HCT116 (cell line): ENCODE data around the gene SORL1. TPM values are rescaled to one million over a fixed set of nuclear protein-coding genes. Genes with fewer than 3 reads are reported as not detected.

Source experiments
- ATAC-seq: fragments of 200-7000 bp; cut with Tn5 transposase; 2 replicates; pipeline ENCODE4 v1.9.1; 2020; ENCODE audit warnings: mild to moderate bottlenecking, moderate library complexity
- BruUV-seq: library from RNA; stranded (reverse); fragments of 400-500 nt; replicated peaks from 2 replicates; lab custom pipeline; 2021; lab: Mats Ljungman, UMichigan
- CTCF ChIA-PET: fragments of 300-600 bp; sonication (Branson Sonifier 250); formaldehyde crosslinking; loops from one replicate; lab custom pipeline; 2021; ENCODE audit warnings: antibody characterized with exemption; lab: Charles Lee
- POLR2A ChIA-PET: fragments of 300-600, 350-600 bp; sonication (Branson Sonifier 250); formaldehyde crosslinking; loops from one replicate; lab custom pipeline; 2021; ENCODE audit warnings: antibody characterized with exemption; lab: Charles Lee
- RAD21 ChIA-PET, 2 experiments: fragments of 300-600 bp; sonication (Branson Sonifier 250); formaldehyde crosslinking; loops; one replicate each; lab custom pipeline; 2023; ENCODE audit warnings: low total read pairs in 2 of 2; ENCODE audit not compliant: uncharacterized antibody in 2 of 2, unreplicated experiment in 2 of 2, low non-redundant PET in 1 of 2; lab: Charles Lee
- DNase-seq: peaks from one replicate; pipeline ENCODE4 v3.0.0-alpha.2; 2010; ENCODE audit warnings: low read depth, low spot score
- H2AFZ ChIP-seq: fragments of 200-600 bp; shearing (Covaris generic), sonication (generic); 2 replicates; pipeline ENCODE4 v1.6.1; 2017; ENCODE audit warnings: low read depth, mixed run types, mixed read lengths, antibody characterized with exemption, low read length; ENCODE audit not compliant: poor library complexity, severe bottlenecking
- H3K27ac ChIP-seq: 2 replicates; pipeline ENCODE4 v1.5.1; 2012; ENCODE audit warnings: low read depth, low read length
- H3K27me3 ChIP-seq: fragments of 200-600 bp; sonication (generic); 2 replicates; pipeline ENCODE4 v1.6.1; 2016; ENCODE audit warnings: mixed run types, low read length, mixed read lengths; ENCODE audit not compliant: insufficient read depth
- H3K36me3 ChIP-seq, 2 experiments: fragments of 200-500 bp in 1 of 2; fragments of 200-600 bp in 1 of 2; sonication (Bioruptor generic) in 1 of 2; sonication (generic) in 1 of 2; 2 replicates each; pipeline versions ENCODE4 v1.5.1 to v1.6.1; 2014 to 2016; ENCODE audit warnings: low read length in 2 of 2, inconsistent platforms in 1 of 2, mixed read lengths in 1 of 2, mixed run types in 1 of 2; ENCODE audit not compliant: insufficient read depth in 2 of 2, control insufficient read depth in 1 of 2
- H3K4me1 ChIP-seq, 2 experiments: fragments of 200-600 bp in 1 of 2; sonication (generic) in 1 of 2; 2 replicates each; pipeline versions ENCODE4 v1.5.1 to v1.6.1; 2012 to 2017; ENCODE audit warnings: low read length in 2 of 2, inconsistent platforms in 1 of 2, mild to moderate bottlenecking in 1 of 2, mixed read lengths in 1 of 2, mixed run types in 1 of 2, moderate library complexity in 1 of 2; ENCODE audit not compliant: insufficient read depth in 2 of 2, control insufficient read depth in 1 of 2
- H3K4me2 ChIP-seq: fragments of 200-600 bp; sonication (generic); 2 replicates; pipeline ENCODE4 v1.6.1; 2017; ENCODE audit warnings: mixed run types, low read length, mixed read lengths
- H3K4me3 ChIP-seq, 2 experiments: fragments of 200-600 bp in 1 of 2; sonication (generic) in 1 of 2; replicated peaks in 1 of 2; 2 replicates each; pipeline ENCODE4 v1.5.1; 2011 to 2016; ENCODE audit warnings: low read length in 2 of 2, control low read depth in 1 of 2, low read depth in 1 of 2, mild to moderate bottlenecking in 1 of 2, mixed read lengths in 1 of 2, mixed run types in 1 of 2
- H3K79me2 ChIP-seq: fragments of 200-600 bp; sonication (generic); 2 replicates; pipeline ENCODE4 v1.6.1; 2017; ENCODE audit warnings: mild to moderate bottlenecking, mixed run types, low read length, moderate library complexity, mixed read lengths; ENCODE audit not compliant: insufficient read depth
- H3K9ac ChIP-seq: fragments of 200-600 bp; sonication (generic); 2 replicates; pipeline ENCODE4 v1.6.1; 2016; ENCODE audit warnings: low read length, mixed read lengths
- H3K9me2 ChIP-seq: fragments of 200-600 bp; sonication (generic), shearing (Covaris generic); 2 replicates; pipeline ENCODE4 v1.6.1; 2017; ENCODE audit warnings: mixed run types, mild to moderate bottlenecking, moderate library complexity; ENCODE audit not compliant: insufficient read depth
- H3K9me3 ChIP-seq, 2 experiments: fragments of 200-500 bp in 1 of 2; fragments of 200-600 bp in 1 of 2; sonication (Bioruptor generic) in 1 of 2; sonication (generic) in 1 of 2; 2 replicates each; pipeline ENCODE4 v1.6.1; 2014 to 2017; ENCODE audit warnings: low read length in 2 of 2, mixed read lengths in 2 of 2, inconsistent platforms in 1 of 2, low read depth in 1 of 2, mild to moderate bottlenecking in 1 of 2, mixed run types in 1 of 2, moderate library complexity in 1 of 2; ENCODE audit not compliant: control insufficient read depth in 1 of 2, insufficient read depth in 1 of 2
- H4K20me1 ChIP-seq: fragments of 200-600 bp; sonication (generic), shearing (Covaris generic); 2 replicates; pipeline ENCODE4 v1.6.1; 2017; ENCODE audit warnings: mixed run types, mild to moderate bottlenecking, moderate library complexity; ENCODE audit not compliant: insufficient read depth
- ATF3 ChIP-seq: IDR thresholded peaks from 2 replicates; pipeline ENCODE4 v1.6.1; 2012
- CBX3 ChIP-seq: IDR thresholded peaks from 2 replicates; pipeline ENCODE4 v1.6.1; 2012; ENCODE audit warnings: low read depth
- ELF1 ChIP-seq: IDR thresholded peaks from 2 replicates; pipeline ENCODE4 v1.6.1; 2012; ENCODE audit warnings: low read depth, borderline replicate concordance
- EZH2 ChIP-seq: fragments of 200-600 bp; sonication (generic); IDR thresholded peaks from 2 replicates; pipeline ENCODE4 v1.6.1; 2017; ENCODE audit warnings: antibody characterized with exemption, mixed run types
- JUND ChIP-seq: IDR thresholded peaks from 2 replicates; pipeline ENCODE4 v1.6.1; 2012
- MAX ChIP-seq: IDR thresholded peaks from 2 replicates; pipeline ENCODE4 v1.6.1; 2012
- POLR2A ChIP-seq: IDR thresholded peaks from 2 replicates; pipeline ENCODE4 v1.7.0; 2011; ENCODE audit warnings: borderline replicate concordance; ENCODE audit not compliant: insufficient read depth, insufficient read length; ENCODE audit errors: extremely low read depth
- POLR2AphosphoS5 ChIP-seq: IDR thresholded peaks from 2 replicates; pipeline ENCODE4 v1.6.1; 2011; ENCODE audit warnings: mild to moderate bottlenecking, low read depth, low read length, moderate library complexity
- RAD21 ChIP-seq: IDR thresholded peaks from 2 replicates; pipeline ENCODE4 v1.6.1; 2012; ENCODE audit warnings: low read depth, mild to moderate bottlenecking
- SIN3A ChIP-seq: IDR thresholded peaks from 2 replicates; pipeline ENCODE4 v1.6.1; 2012; ENCODE audit warnings: low read depth
- SRF ChIP-seq: IDR thresholded peaks from 2 replicates; pipeline ENCODE4 v1.6.1; 2012; ENCODE audit warnings: low read depth
- YY1 ChIP-seq: IDR thresholded peaks from 2 replicates; pipeline ENCODE4 v1.6.1; 2011; ENCODE audit warnings: low read length, low read depth, moderate library complexity, mild to moderate bottlenecking; ENCODE audit not compliant: insufficient replicate concordance; ENCODE audit errors: extremely low read depth
- intact Hi-C: fragments of 100-400 bp; cut with micrococcal nuclease; formaldehyde crosslinking; loops from 2 replicates; pipeline ENCODE4 v1.10.0; 2022
- total RNA-seq: library from RNA; stranded (reverse); gene quantifications from one replicate; pipeline ENCODE4 v1.2.1, GENCODE V29; 2021; ENCODE audit not compliant: unreplicated experiment
- TF ChIP-seq, protein P1 (sequence below): IDR thresholded peaks from 2 replicates; pipeline ENCODE4 v1.6.1; 2012; ENCODE audit warnings: low read depth

Gene SORL1
- total RNA-seq, 1 experiment from 2014 or later: 17.4 TPM

DNA sequence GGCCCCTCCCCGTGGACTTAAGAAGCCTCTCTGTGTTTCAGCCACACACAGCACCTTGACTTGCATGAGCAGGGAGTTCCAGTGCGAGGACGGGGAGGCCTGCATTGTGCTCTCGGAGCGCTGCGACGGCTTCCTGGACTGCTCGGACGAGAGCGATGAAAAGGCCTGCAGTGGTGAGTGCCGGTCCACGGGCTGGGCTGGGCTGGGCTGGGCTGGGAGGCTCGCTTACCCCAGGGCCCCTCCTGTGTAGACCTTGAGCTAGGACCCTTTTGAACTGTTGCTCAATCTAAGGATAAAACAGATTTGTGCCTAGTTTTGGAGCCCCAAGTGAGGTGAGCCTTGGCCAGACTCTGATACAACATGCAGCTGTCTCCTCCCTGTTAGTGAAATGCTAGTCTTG lies 152.0 kb downstream of the SORL1 start:
- no peak overlapping the region for H3K9ac ChIP-seq
- no peaks in the 10 kb centered on the region for H4K20me1 ChIP-seq
- no peak overlapping the region for H2AFZ ChIP-seq
- H3K79me2 ChIP-seq: no peaks in the 10 kb centered on the region
- CTCF ChIA-PET: no interaction called here
- POLR2A ChIA-PET: no interaction called here
- TF ChIP-seq YY1 (no peak), RAD21 (no peak), ATF3 (no peak), POLR2A (no peak), ELF1 (no peak), CBX3 (no peak), SIN3A (no peak), MAX (no peak), EZH2 (no peak), JUND (no peak), SRF (no peak), POLR2AphosphoS5 (no peak)
- TF ChIP-seq, protein P1, sequence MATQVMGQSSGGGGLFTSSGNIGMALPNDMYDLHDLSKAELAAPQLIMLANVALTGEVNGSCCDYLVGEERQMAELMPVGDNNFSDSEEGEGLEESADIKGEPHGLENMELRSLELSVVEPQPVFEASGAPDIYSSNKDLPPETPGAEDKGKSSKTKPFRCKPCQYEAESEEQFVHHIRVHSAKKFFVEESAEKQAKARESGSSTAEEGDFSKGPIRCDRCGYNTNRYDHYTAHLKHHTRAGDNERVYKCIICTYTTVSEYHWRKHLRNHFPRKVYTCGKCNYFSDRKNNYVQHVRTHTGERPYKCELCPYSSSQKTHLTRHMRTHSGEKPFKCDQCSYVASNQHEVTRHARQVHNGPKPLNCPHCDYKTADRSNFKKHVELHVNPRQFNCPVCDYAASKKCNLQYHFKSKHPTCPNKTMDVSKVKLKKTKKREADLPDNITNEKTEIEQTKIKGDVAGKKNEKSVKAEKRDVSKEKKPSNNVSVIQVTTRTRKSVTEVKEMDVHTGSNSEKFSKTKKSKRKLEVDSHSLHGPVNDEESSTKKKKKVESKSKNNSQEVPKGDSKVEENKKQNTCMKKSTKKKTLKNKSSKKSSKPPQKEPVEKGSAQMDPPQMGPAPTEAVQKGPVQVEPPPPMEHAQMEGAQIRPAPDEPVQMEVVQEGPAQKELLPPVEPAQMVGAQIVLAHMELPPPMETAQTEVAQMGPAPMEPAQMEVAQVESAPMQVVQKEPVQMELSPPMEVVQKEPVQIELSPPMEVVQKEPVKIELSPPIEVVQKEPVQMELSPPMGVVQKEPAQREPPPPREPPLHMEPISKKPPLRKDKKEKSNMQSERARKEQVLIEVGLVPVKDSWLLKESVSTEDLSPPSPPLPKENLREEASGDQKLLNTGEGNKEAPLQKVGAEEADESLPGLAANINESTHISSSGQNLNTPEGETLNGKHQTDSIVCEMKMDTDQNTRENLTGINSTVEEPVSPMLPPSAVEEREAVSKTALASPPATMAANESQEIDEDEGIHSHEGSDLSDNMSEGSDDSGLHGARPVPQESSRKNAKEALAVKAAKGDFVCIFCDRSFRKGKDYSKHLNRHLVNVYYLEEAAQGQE: no peak
- RAD21 ChIA-PET: no interaction called here
- H3K9me2 ChIP-seq: no peaks in the 10 kb centered on the region
- H3K4me2 ChIP-seq: no peak overlapping the region
- H3K27me3 ChIP-seq: no peaks in the 10 kb centered on the region
- ATAC-seq: no peak
- DNase-seq: no peak
- intact Hi-C loops: no loop called here
- H3K27ac ChIP-seq: no peak overlapping the region
- no peaks in the 10 kb centered on the region for H3K36me3 ChIP-seq
- no peaks in the 10 kb centered on the region for H3K9me3 ChIP-seq
- no peak overlapping the region for H3K4me3 ChIP-seq
- no TSS peak for BruUV-seq
- H3K4me1 ChIP-seq: no peaks in the 10 kb centered on the region
